Measurements from ENCODE around the gene SNAP47. TPM values are rescaled to one million over a fixed set of nuclear protein-coding genes. Genes with fewer than 3 reads are reported as not detected.

Gene SNAP47
- polyA plus RNA-seq, 2 of the 4 experiments (the other 2 are of a cell fraction): 29.6 to 39.5 TPM

GRCh38 chr1:227728892-227729143 is 6.4 kb upstream of the SNAP47 start:
- Histone ChIP-seq H3K4me1 (peaks cover 9% of the 10 kb centered on the region; the same call in 2 of the 3 replicates), H3K9me3 (peaks cover 2% of the 10 kb centered on the region; the same call in 2 of the 3 replicates), H3K4me2 (peak overlapping the region; percentile 100), H3K4me3 (peak overlapping the region; percentile 63), H3K27ac (peak overlapping the region; percentile 82 to 88)
- WGBS (ENCODE audit: missing lambda C conversion rate): 0% methylated on average over 1 of the region's 11 CpGs
- DNase-seq (ENCODE audit: low read depth in 1 of 2, low spot score in 1 of 2) (no peak), FAIRE-seq (no peak), ATAC-seq (peak; percentile 11 to 31; a peak in 5 of 6 replicates)
- TF ChIP-seq ELK1 (IDR thresholded peaks at IDR 0.05; ENCODE audit: low read depth, low read length): no peak
- TF ChIP-seq EHMT2 (IDR thresholded peaks at IDR 0.05; ENCODE audit: low read depth): no peak
- TF ChIP-seq JUNB (IDR thresholded peaks at IDR 0.05): no peak
- TF ChIP-seq FOSL2 (IDR thresholded peaks at IDR 0.05): no peak
- no peak for TF ChIP-seq FOSL2 (CRISPR knock-in tag; IDR thresholded peaks at IDR 0.05)
- no peak for TF ChIP-seq MAX (IDR thresholded peaks at IDR 0.05)
- no peak for TF ChIP-seq ATOH8 (CRISPR knock-in tag; IDR thresholded peaks at IDR 0.05; ENCODE audit: low read depth)
- no peak for TF ChIP-seq RCOR1 (IDR thresholded peaks at IDR 0.05; ENCODE audit: low read depth, low read length)
- TF ChIP-seq MAZ (IDR thresholded peaks at IDR 0.05; ENCODE audit: borderline replicate concordance, low read depth, low read length): no peak
- no peak for TF ChIP-seq ZNF302 (CRISPR knock-in tag; IDR thresholded peaks at IDR 0.05)
- TF ChIP-seq POLR2AphosphoS2 (conservative IDR thresholded peaks at IDR 0.05; ENCODE audit: low read length): no peak
- no peak for TF ChIP-seq TFCP2L1 (CRISPR knock-in tag; IDR thresholded peaks at IDR 0.05)
- no peak for TF ChIP-seq ZC3H11A (IDR thresholded peaks at IDR 0.05)
- no peak for TF ChIP-seq CHD2 (IDR thresholded peaks at IDR 0.05; ENCODE audit: low read length, partially characterized antibody)
- TF ChIP-seq CBX2 (IDR thresholded peaks at IDR 0.05; ENCODE audit: borderline replicate concordance, low read depth): no peak
- no peak for TF ChIP-seq USF2 (IDR thresholded peaks at IDR 0.05)
- TF ChIP-seq HMGXB4 (CRISPR knock-in tag; IDR thresholded peaks at IDR 0.05; ENCODE audit: borderline replicate concordance): no peak
- TF ChIP-seq RAD21 (conservative IDR thresholded peaks at IDR 0.05 in 1 of 2, IDR thresholded peaks at IDR 0.05 in 1 of 2): no peak
- no peak for TF ChIP-seq RARB (CRISPR knock-in tag; IDR thresholded peaks at IDR 0.05)
- ChIA-PET CTCF (interaction anchor here (1.1 to 2.7 kb wide), 2 partner anchors 33 to 217 kb away, joined by 3 to 11 read pairs; no protein-coding TSS in a partner anchor), POLR2A (interaction anchor here (0.5 kb wide), 1 partner anchor 59 kb away, joined by 3 read pairs; no protein-coding TSS in a partner anchor)

- FAIRE-seq (no peak), DNase-seq (ENCODE audit: low read depth in 1 of 2, low spot score in 1 of 2) (no peak), ATAC-seq (peak; percentile 7 to 10; a peak in 4 of 6 replicates)
- ChIA-PET POLR2A (no interaction called here), CTCF (interaction anchor here (0.8 to 2.7 kb wide), 4 partner anchors 33 to 363 kb away, joined by 3 to 11 read pairs (median 3); no protein-coding TSS in a partner anchor)
- Histone ChIP-seq H3K4me1 (peaks cover 12% of the 10 kb centered on the region; the same call in 2 of the 3 replicates), H3K4me3 (peak overlapping the region; percentile 63), H3K9me3 (no peaks in the 10 kb centered on the region; the same call in 1 of the 3 replicates), H3K4me2 (peak overlapping the region; percentile 100), H3K27ac (peak overlapping the region; percentile 82 to 88; a peak in 4 of 6 replicates)
- WGBS (ENCODE audit: missing lambda C conversion rate): 89% methylated on average over 3 of the region's 5 CpGs
- peak; percentile 23 for TF ChIP-seq POLR2A (IDR thresholded peaks at IDR 0.05; ENCODE audit: low read length)
- TF ChIP-seq EP300 (IDR thresholded peaks at IDR 0.05): no peak
Measured at GRCh38 chr1:227729144-227729880, 5.9 kb upstream of the SNAP47 start.
